HEK293T (cell line): Measurements from ENCODE around the gene OST4.

Experiments used
- FOXA1 ChIP-seq: fragments of 450-650 bp; IDR thresholded peaks from 2 replicates; pipeline ENCODE4 v1.6.1; 2016; ENCODE audit warnings: mild to moderate bottlenecking
- HDGF ChIP-seq: fragments of 450-650 bp; IDR thresholded peaks from 2 replicates; pipeline ENCODE4 v1.6.1; 2017; ENCODE audit warnings: antibody characterized with exemption, borderline replicate concordance
- LEF1 ChIP-seq: fragments of 450-650 bp; IDR thresholded peaks from 2 replicates; pipeline ENCODE4 v1.6.1; 2017; ENCODE audit warnings: mild to moderate bottlenecking, borderline replicate concordance
- SP1 ChIP-seq: fragments of 450-650 bp; IDR thresholded peaks from 2 replicates; pipeline ENCODE4 v1.6.1; 2017
- TARDBP ChIP-seq: fragments of 450-650 bp; IDR thresholded peaks from 2 replicates; pipeline ENCODE4 v1.6.1; 2016
- TF ChIP-seq, protein P1 (sequence below): fragments of 450-650 bp; IDR thresholded peaks from 2 replicates; pipeline ENCODE4 v1.6.1; 2016

GRCh38 chr2:27040282-27040681 is 31.2 kb downstream of the OST4 start:
- TF ChIP-seq SP1, result no peak
- TF ChIP-seq HDGF, result no peak
- no peak for TF ChIP-seq LEF1
- TF ChIP-seq FOXA1, result no peak
- TF ChIP-seq, protein P1, sequence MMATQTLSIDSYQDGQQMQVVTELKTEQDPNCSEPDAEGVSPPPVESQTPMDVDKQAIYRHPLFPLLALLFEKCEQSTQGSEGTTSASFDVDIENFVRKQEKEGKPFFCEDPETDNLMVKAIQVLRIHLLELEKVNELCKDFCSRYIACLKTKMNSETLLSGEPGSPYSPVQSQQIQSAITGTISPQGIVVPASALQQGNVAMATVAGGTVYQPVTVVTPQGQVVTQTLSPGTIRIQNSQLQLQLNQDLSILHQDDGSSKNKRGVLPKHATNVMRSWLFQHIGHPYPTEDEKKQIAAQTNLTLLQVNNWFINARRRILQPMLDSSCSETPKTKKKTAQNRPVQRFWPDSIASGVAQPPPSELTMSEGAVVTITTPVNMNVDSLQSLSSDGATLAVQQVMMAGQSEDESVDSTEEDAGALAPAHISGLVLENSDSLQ, result no peak
- no peak for TF ChIP-seq TARDBP
